Keratinocyte (primary cell): ENCODE measurements around the gene TMPRSS2.

Source experiments
- EZH2 ChIP-seq: IDR thresholded peaks from one replicate; pipeline ENCODE4 v1.6.1; 2012; ENCODE audit warnings: inconsistent platforms, mild to moderate bottlenecking, low read length, moderate library complexity
- TF ChIP-seq, protein P1 (sequence below), 3 experiments: IDR thresholded peaks in 1 of 3; conservative IDR thresholded peaks in 1 of 3; optimal IDR thresholded peaks in 1 of 3; 2 replicates in 2 of 3; 3 replicates in 1 of 3; pipeline versions ENCODE3 to v1.5.1; 2011; ENCODE audit warnings: low read length in 3 of 3, mild to moderate bottlenecking in 3 of 3, moderate library complexity in 2 of 3, control low read depth in 1 of 3, inconsistent platforms in 1 of 3; ENCODE audit not compliant: insufficient read depth in 2 of 3; ENCODE audit errors: extremely low read depth in 1 of 3

DNA sequence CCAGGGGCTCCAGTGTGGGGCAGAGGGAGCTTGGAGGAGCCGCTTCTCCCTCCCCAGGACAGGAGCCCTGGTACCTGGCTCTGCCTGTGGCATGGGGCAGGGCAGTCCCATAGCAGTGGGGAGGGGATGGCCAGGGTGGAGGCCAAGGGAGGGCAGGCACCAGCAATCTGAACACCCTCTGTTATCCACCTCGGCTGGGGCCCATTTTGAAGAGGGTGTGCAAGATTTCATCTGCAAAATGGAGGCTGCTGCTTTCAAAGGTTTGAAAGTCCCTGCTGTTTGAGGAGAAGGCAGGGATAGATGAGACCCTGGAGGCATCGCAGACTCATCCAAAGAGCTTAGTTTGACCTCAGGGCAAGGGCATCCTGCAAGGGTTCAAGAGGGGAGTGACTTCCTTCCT lies 15.2 kb upstream of the TMPRSS2 start:
- TF ChIP-seq, protein P1, sequence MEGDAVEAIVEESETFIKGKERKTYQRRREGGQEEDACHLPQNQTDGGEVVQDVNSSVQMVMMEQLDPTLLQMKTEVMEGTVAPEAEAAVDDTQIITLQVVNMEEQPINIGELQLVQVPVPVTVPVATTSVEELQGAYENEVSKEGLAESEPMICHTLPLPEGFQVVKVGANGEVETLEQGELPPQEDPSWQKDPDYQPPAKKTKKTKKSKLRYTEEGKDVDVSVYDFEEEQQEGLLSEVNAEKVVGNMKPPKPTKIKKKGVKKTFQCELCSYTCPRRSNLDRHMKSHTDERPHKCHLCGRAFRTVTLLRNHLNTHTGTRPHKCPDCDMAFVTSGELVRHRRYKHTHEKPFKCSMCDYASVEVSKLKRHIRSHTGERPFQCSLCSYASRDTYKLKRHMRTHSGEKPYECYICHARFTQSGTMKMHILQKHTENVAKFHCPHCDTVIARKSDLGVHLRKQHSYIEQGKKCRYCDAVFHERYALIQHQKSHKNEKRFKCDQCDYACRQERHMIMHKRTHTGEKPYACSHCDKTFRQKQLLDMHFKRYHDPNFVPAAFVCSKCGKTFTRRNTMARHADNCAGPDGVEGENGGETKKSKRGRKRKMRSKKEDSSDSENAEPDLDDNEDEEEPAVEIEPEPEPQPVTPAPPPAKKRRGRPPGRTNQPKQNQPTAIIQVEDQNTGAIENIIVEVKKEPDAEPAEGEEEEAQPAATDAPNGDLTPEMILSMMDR (optimal IDR thresholded peaks at IDR 0.05 in 1 of 3, IDR thresholded peaks at IDR 0.05 in 1 of 3, conservative IDR thresholded peaks at IDR 0.05 in 1 of 3; ENCODE audit: extremely low read depth in 1 of 3, insufficient read depth in 2 of 3, low read length in 3 of 3), result no peak
- TF ChIP-seq EZH2, result no peak
